Nephron progenitor cell (in vitro differentiated cells): Measurements from ENCODE around the gene DMP1.
"Not testable (repeated sequence)": the region's sequence is repeated elsewhere in the genome, so short reads cannot be mapped to it uniquely, and the experiment has no call there.

Experiments used
- DNase-seq: peaks from one replicate; pipeline ENCODE4 v3.0.0; 2021
- H3K27ac Mint-ChIP-seq: 2 replicates; pipeline ENCODE4 v1.8.0; 2021; ENCODE audit warnings: mild to moderate bottlenecking, moderate library complexity, mixed read lengths
- H3K27me3 Mint-ChIP-seq: 2 replicates; pipeline ENCODE4 v1.8.0; 2021; ENCODE audit warnings: mild to moderate bottlenecking, low read depth, mixed read lengths; ENCODE audit not compliant: poor library complexity
- H3K36me3 Mint-ChIP-seq: 2 replicates; pipeline ENCODE4 v1.8.0; 2021; ENCODE audit warnings: low read depth, mixed read lengths
- H3K4me1 Mint-ChIP-seq: 2 replicates; pipeline ENCODE4 v1.8.0; 2021; ENCODE audit warnings: mixed read lengths
- H3K4me3 Mint-ChIP-seq: 2 replicates; pipeline ENCODE4 v1.8.0; 2021; ENCODE audit warnings: mild to moderate bottlenecking, moderate library complexity, mixed read lengths
- H3K9me3 Mint-ChIP-seq: 2 replicates; pipeline ENCODE4 v1.8.0; 2021; ENCODE audit warnings: mild to moderate bottlenecking, moderate library complexity, mixed read lengths
- TF ChIP-seq, protein P1 (sequence below): fragments of 200-600 bp; sonication (generic); IDR thresholded peaks from 2 replicates; pipeline ENCODE4 v1.5.0; 2021; ENCODE audit warnings: antibody characterized with exemption

DMP1 gene

GRCh38 chr4:87688316-87688715 is 38.2 kb downstream of the DMP1 start:
- H3K4me3 Mint-ChIP-seq = no peak overlapping the region
- H3K27me3 Mint-ChIP-seq = no peaks in the 10 kb centered on the region
- TF ChIP-seq, protein P1, sequence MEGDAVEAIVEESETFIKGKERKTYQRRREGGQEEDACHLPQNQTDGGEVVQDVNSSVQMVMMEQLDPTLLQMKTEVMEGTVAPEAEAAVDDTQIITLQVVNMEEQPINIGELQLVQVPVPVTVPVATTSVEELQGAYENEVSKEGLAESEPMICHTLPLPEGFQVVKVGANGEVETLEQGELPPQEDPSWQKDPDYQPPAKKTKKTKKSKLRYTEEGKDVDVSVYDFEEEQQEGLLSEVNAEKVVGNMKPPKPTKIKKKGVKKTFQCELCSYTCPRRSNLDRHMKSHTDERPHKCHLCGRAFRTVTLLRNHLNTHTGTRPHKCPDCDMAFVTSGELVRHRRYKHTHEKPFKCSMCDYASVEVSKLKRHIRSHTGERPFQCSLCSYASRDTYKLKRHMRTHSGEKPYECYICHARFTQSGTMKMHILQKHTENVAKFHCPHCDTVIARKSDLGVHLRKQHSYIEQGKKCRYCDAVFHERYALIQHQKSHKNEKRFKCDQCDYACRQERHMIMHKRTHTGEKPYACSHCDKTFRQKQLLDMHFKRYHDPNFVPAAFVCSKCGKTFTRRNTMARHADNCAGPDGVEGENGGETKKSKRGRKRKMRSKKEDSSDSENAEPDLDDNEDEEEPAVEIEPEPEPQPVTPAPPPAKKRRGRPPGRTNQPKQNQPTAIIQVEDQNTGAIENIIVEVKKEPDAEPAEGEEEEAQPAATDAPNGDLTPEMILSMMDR = no peak
- H3K9me3 Mint-ChIP-seq = peaks cover 35% of the 10 kb centered on the region
- H3K4me1 Mint-ChIP-seq = no peaks in the 10 kb centered on the region
- no peak overlapping the region for H3K27ac Mint-ChIP-seq
- peaks cover 9% of the 10 kb centered on the region for H3K36me3 Mint-ChIP-seq
- DNase-seq = no peak

DNA sequence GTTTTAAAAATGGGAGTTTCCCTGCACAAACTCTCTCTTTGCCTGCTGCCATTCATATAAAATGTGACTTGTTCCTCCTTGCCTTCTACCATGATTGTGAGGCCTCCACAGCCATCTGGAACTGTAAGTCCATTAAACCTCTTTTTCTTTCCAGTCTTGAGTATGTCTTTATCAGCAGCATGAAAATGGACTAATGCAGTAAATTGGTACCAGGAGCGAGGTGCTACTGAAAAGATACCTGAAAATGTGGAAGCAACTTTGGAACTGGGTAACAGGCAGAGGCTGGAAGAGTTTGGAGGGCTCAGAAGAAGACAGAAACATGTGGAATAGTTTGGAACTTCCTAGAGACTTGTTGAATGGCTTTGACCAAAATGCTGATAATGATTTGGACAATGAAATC is 40.9 kb downstream of the DMP1 start:
- H3K4me1 Mint-ChIP-seq, H3K4me3 Mint-ChIP-seq, H3K27me3 Mint-ChIP-seq, H3K27ac Mint-ChIP-seq, DNase-seq: not testable (repeated sequence)
- H3K36me3 Mint-ChIP-seq = peaks cover 11% of the 10 kb centered on the region
- H3K9me3 Mint-ChIP-seq = peaks cover 47% of the 10 kb centered on the region

DNA sequence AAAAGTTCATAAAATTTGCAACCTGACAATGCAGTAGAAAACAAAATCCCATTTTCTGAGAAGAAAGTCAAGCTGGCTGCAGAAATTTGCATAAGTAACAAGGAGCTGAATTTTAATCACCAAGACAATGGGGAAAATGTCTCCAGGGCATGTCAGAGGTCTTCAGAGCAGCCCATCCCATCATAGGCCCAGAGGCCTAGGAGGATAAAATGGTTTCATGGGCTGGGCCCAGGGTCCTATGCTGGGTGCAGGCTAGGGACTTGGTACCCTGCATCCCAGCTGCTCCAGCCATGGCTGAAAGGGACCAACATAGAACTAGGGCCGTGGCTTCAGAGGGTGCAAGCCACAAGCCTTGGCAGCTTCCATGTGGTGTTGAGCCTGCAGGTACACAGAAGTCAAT is 42.0 kb downstream of the DMP1 start:
- H3K27ac Mint-ChIP-seq, H3K4me3 Mint-ChIP-seq, DNase-seq, H3K27me3 Mint-ChIP-seq, H3K4me1 Mint-ChIP-seq: not testable (repeated sequence)
- H3K9me3 Mint-ChIP-seq = peaks cover 57% of the 10 kb centered on the region
- H3K36me3 Mint-ChIP-seq = peaks cover 11% of the 10 kb centered on the region

DNA sequence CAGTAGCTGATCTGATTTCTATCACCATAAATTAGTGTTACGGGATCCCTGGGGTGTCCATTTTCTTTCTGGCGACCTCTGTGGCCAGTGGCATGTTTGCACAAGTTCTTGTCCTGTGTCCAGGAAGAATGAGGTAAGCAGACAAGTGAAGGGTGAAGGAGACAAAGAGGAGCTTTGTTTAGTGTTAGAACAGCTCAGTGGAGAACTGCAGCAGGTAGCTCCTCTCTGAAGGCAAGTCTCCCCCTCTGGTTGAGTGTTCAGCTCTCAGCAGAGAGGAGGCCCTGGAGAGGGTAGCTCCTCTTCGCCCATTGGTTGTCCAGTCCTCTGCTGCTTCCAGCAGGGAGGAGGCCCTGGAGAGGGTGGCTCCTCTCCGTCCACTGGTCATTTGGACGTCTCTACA is 47.2 kb downstream of the DMP1 start:
- Mint-ChIP-seq H3K27ac (no peak overlapping the region), H3K27me3 (peaks cover 4% of the 10 kb centered on the region), H3K4me3 (no peak overlapping the region), H3K9me3 (peaks cover 44% of the 10 kb centered on the region), H3K36me3 (peaks cover 5% of the 10 kb centered on the region), H3K4me1 (no peaks in the 10 kb centered on the region)
- no peak for DNase-seq
- TF ChIP-seq, protein P1 = no peak

- TF ChIP-seq, protein P1 = no peak
- Mint-ChIP-seq H3K4me3 (no peak overlapping the region), H3K27ac (no peak overlapping the region), H3K27me3 (peaks cover 4% of the 10 kb centered on the region), H3K4me1 (no peaks in the 10 kb centered on the region), H3K9me3 (peaks cover 37% of the 10 kb centered on the region), H3K36me3 (peaks cover 5% of the 10 kb centered on the region)
- no peak for DNase-seq
These were observed 47.9 kb downstream of the DMP1 start for GRCh38 chr4:87697945-87698344.

GRCh38 chr4:87698394-87698793 is 48.3 kb downstream of the DMP1 start:
- DNase-seq = no peak
- no peak overlapping the region for H3K4me3 Mint-ChIP-seq

DNA sequence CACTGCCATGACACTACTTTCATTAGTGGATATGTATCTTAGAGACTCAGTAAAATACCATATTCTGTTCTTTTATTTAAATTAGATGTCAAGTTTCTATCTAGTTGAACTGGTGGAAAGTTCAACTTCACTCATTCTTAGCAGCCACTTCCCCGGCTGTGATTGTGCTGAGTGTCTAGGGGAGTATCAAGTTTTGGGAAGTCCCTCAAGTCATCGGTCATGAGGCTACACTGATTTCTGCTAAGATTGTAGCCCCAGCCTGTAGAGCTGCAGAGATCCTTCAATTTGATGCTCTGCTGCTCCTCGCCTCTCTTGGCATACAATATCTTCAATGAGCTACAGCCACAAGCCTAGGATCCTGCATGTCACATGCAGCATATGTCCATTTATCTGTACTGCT is 53.9 kb downstream of the DMP1 start:
- H3K27me3 Mint-ChIP-seq = no peaks in the 10 kb centered on the region
- no peak overlapping the region for H3K4me3 Mint-ChIP-seq
- TF ChIP-seq, protein P1 = no peak
- H3K4me1 Mint-ChIP-seq = peaks cover 5% of the 10 kb centered on the region
- H3K27ac Mint-ChIP-seq = no peak overlapping the region
- no peak for DNase-seq
- peaks cover 2% of the 10 kb centered on the region for H3K9me3 Mint-ChIP-seq
- no peaks in the 10 kb centered on the region for H3K36me3 Mint-ChIP-seq

More at GRCh38 chr4:87698394-87698793, 48.3 kb downstream of the DMP1 start:
- Mint-ChIP-seq H3K27me3 (peaks cover 4% of the 10 kb centered on the region), H3K9me3 (peaks cover 33% of the 10 kb centered on the region), H3K4me1 (no peaks in the 10 kb centered on the region), H3K36me3 (peaks cover 1% of the 10 kb centered on the region), H3K27ac (no peak overlapping the region)
- TF ChIP-seq, protein P1 = no peak
